HG02884 (cell line): Measurements from ENCODE around the gene CTIF.

Source experiments
- ATAC-seq: cut with Tn5 transposase; IDR thresholded peaks from one replicate; pipeline ENCODE4 v1.9.1; 2021; ENCODE audit warnings: mild to moderate bottlenecking, moderate library complexity; ENCODE audit not compliant: unreplicated experiment

The CTIF gene

GRCh38 chr18:48617844-48618497 lies 79.1 kb downstream of the CTIF start:
- no peak for ATAC-seq

GRCh38 chr18:48619016-48619415 lies 80.2 kb downstream of the CTIF start:
- no peak for ATAC-seq

GRCh38 chr18:48619501-48619900 lies 80.7 kb downstream of the CTIF start:
- ATAC-seq = no peak

- no peak for ATAC-seq
These were observed 81.2 kb downstream of the CTIF start for GRCh38 chr18:48620071-48620470.

- ATAC-seq = no peak
These were observed 82.4 kb downstream of the CTIF start for GRCh38 chr18:48621240-48621639.

GRCh38 chr18:48621815-48622555 lies 83.2 kb downstream of the CTIF start:
- ATAC-seq = no peak

GRCh38 chr18:48622911-48623431 lies 84.1 kb downstream of the CTIF start:
- ATAC-seq = no peak

- ATAC-seq = no peak
These were observed 84.8 kb downstream of the CTIF start for GRCh38 chr18:48623468-48624235.

- no peak for ATAC-seq
These were observed 86.0 kb downstream of the CTIF start for GRCh38 chr18:48624856-48625255.

GRCh38 chr18:48627216-48627615 lies 88.4 kb downstream of the CTIF start:
- ATAC-seq = no peak

GRCh38 chr18:48629730-48630324 lies 91.0 kb downstream of the CTIF start:
- no peak for ATAC-seq

GRCh38 chr18:48631851-48632250 lies 93.0 kb downstream of the CTIF start:
- ATAC-seq = no peak

GRCh38 chr18:48632676-48633257 lies 93.9 kb downstream of the CTIF start:
- no peak for ATAC-seq

GRCh38 chr18:48634491-48634890 lies 95.7 kb downstream of the CTIF start:
- ATAC-seq = no peak

GRCh38 chr18:48634975-48635374 lies 96.1 kb downstream of the CTIF start:
- ATAC-seq = no peak

GRCh38 chr18:48635806-48636205 lies 97.0 kb downstream of the CTIF start:
- ATAC-seq = no peak

GRCh38 chr18:48636436-48636835 lies 97.6 kb downstream of the CTIF start:
- no peak for ATAC-seq

GRCh38 chr18:48637081-48637990 lies 98.5 kb downstream of the CTIF start:
- ATAC-seq = no peak

GRCh38 chr18:48638451-48638850 lies 99.6 kb downstream of the CTIF start:
- ATAC-seq = no peak
